ENCODE data around the gene ESPN.

ESPN gene

GRCh38 chr1:6496365-6496721 is 71.8 kb downstream of the ESPN start:
- TF ChIP-seq ARNTL (CRISPR knock-in tag; IDR thresholded peaks at IDR 0.05; ENCODE audit: borderline replicate concordance, low read depth) (no peak), BACH2 (CRISPR knock-in tag; IDR thresholded peaks at IDR 0.05; ENCODE audit: borderline replicate concordance) (no peak)
- ATAC-seq, result peak; percentile 5; the same call in 2 of the 3 replicates

- no peak for TF ChIP-seq CSRNP3 (CRISPR knock-in tag; IDR thresholded peaks at IDR 0.05)
- ATAC-seq, result no peak
Observed at GRCh38 chr1:6496890-6497214, 72.3 kb downstream of the ESPN start.

- ATAC-seq, result peak; percentile 81
- TF ChIP-seq ZC3H10 (CRISPR knock-in tag; IDR thresholded peaks at IDR 0.05) (no peak), RARB (CRISPR knock-in tag; IDR thresholded peaks at IDR 0.05) (no peak), ZFP30 (CRISPR knock-in tag; IDR thresholded peaks at IDR 0.05) (no peak)
Observed at GRCh38 chr1:6497215-6497866, 72.8 kb downstream of the ESPN start.

- ATAC-seq, result no peak; the same call in 2 of the 3 replicates
- TF ChIP-seq OSR1 (CRISPR knock-in tag; IDR thresholded peaks at IDR 0.05) (no peak), ISL1 (CRISPR knock-in tag; IDR thresholded peaks at IDR 0.05) (no peak), TOX (CRISPR knock-in tag; IDR thresholded peaks at IDR 0.05; ENCODE audit: borderline replicate concordance) (no peak), ZNF8 (CRISPR knock-in tag; IDR thresholded peaks at IDR 0.05) (no peak), SNAI2 (CRISPR knock-in tag; IDR thresholded peaks at IDR 0.05) (no peak), ZFP3 (CRISPR knock-in tag; IDR thresholded peaks at IDR 0.05) (no peak), TSHZ2 (CRISPR knock-in tag; IDR thresholded peaks at IDR 0.05) (no peak), ESRRG (CRISPR knock-in tag; IDR thresholded peaks at IDR 0.05) (no peak), ARNTL (CRISPR knock-in tag; IDR thresholded peaks at IDR 0.05; ENCODE audit: borderline replicate concordance, low read depth) (no peak), TCF4 (CRISPR knock-in tag; IDR thresholded peaks at IDR 0.05; ENCODE audit: borderline replicate concordance) (no peak), ZNF70 (CRISPR knock-in tag; IDR thresholded peaks at IDR 0.05) (no peak), PATZ1 (CRISPR knock-in tag; IDR thresholded peaks at IDR 0.05; ENCODE audit: borderline replicate concordance) (no peak), CSRNP3 (CRISPR knock-in tag; IDR thresholded peaks at IDR 0.05) (no peak), RARB (CRISPR knock-in tag; IDR thresholded peaks at IDR 0.05) (no peak), ZNF565 (CRISPR knock-in tag; conservative IDR thresholded peaks at IDR 0.05; ENCODE audit: low read depth) (no peak), GLIS3 (CRISPR knock-in tag; IDR thresholded peaks at IDR 0.05) (no peak)
Observed at GRCh38 chr1:6497867-6498575, 73.4 kb downstream of the ESPN start.
